Pons (tissue), 1 donor: ENCODE measurements around the gene CEBPA.

Experiments used
- DNase-seq: peaks from one replicate; pipeline ENCODE4 v3.0.0-alpha.2; 2016; ENCODE audit warnings: low spot score

CEBPA gene

DNA sequence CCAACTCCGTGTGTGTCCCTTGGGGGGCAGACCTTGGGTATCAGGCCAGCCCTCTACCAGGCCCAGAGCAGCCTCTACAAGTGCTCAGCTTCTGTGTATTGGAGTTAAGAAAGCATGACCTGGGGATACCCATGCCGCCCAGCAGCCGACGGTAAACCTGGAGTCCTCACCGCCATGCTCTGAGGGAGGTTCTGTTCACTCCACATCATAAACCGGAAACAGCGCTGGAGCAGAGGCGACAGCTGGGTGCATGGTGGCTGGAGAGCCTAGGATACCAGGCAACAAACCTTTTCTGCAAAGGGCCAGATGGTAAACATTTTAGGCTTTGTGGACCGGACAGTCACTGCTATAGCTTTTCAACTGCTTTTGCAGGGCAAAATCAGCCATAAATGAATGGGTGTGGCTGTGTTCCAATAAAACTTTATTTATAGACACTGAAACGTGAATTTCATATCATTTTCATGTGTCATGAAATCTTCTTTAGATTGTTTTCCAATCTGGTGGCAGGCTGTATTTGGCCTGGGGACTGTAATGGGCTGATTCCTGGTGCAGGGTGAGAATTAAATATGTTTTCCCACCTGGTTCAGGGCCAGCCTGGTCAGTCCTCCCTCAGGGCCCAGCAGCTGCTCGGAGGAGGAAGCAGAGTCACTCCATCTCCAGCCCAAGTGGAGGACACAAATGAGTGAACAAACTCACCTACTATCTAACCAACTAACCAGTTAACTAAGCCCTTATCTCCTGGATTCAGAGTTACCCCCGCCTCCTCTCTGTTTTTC, 30.9 kb downstream of the CEBPA start:
- no peak for DNase-seq

DNA sequence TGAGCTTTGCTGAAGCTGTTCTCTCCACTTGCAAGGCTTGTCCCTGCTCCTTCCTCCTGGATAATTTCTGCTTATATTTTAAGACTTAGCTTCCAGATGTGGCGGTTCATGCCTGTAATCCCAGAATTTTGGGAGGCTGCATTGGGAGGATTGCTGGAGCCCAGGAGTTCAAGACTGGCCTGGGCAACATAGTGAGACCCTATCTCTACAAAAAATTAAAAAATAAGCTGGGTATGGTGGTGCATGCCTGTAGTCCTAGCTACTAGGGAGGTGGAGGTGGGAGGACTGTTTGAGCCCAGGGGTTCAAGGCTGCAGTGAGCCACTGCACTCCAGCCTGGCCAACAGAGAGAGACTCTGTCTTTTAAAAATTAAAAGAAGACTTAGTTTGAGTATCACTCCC, 31.6 kb downstream of the CEBPA start:
- DNase-seq = no peak

DNA sequence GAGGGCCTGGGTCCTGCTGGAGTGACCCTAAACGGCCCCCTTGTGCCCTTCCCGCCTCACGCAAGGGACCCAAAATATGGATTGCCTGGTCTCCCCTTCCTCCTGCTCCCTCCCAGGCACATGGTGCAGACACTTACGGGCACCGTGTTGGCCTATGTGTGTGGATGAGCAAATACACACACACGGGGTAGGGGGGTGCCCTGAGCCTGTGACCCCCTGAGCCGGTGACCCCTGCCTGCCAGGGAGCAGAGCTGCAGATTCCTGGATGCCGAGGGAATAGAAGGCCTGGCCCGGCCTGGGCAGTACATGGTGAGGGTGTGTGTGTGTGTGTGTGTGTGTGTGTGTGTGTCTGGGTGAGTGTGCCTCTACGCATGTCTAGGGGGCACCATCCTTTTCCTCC, 33.3 kb downstream of the CEBPA start:
- no peak for DNase-seq

DNA sequence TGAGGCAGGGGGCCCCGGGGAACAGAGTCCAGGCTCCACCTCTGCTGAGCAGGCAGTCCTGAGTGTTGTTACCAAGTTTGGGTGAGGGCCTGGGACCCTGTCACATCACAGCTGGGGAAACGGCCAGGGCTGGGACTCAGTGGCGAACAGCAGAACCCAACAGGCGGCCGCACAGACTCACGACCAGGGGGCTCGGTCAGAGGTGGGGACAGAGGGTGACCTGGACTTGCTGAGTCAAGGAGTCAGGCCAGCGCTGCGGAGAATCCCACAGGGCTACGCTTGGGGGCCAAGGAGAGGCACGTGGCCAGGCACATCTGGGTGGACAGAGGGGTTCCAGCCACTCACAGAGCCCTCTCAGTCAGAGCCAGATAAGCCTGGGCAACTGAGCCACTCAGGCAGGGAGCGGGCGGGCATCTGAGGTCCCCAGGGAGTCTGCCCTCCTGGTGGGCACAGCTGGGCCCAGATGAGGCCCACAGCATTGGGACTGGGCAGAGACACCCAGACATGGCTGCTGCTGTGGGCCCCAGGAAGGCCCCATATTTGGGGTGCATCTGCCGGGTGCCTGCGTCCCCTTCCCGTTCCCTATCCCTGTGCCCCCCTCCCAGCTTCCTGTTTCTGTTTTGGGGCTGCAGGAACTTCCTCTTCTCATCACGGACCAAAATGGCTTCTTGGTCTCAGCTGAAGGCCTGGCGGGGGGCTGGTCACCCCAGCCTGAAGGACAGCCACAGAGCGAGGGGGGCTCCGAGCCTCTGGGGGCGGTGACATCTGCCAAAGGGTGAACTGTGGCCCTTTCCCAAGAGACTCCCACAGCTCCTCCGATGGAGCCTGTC, 34.0 kb downstream of the CEBPA start:
- peak; percentile 46 for DNase-seq

DNA sequence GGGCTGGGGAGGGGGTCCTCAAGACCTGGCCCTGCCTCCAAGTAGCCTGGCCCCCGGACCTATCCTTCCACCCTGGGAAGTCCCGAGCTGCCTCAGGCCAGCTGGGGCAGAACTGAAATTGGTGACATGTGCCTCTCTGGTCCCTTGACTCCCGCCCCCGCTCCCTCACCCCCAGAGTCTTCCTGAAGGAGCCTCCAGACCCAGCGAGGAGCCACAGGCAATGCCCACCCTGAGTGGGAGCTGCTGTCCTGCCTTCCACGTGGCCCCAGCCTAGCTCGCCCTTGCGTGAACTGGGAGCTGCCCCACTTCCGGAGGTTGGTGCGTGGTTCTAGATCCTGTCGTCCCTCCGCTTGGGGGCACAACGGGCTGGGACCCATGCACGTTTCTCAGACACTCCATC, 34.6 kb downstream of the CEBPA start:
- no peak for DNase-seq

DNA sequence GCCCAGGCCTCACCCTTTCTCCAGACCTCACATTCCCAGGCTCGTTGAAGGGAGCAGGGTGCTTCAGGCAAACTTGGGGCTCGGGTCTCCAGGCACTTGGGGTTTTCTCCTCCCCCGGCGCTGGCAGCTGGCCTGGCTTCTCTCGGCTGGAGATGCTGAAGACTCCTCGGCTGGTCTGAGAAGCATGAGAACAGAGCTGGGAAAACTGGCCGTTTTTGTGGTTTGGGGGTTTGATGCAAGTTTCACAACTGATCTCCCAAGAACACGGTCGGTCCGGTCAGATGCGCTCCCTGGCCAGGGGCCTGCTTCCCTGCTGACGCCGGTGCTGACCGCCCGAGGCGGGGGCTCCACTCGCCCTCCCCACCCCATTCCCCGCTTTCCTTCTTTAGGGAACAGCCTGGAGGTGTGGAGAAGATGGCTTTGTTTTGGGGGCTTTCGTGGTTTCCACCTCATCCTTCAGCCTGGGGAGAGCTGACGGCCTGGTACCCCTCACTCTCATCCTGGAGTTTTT, 35.3 kb downstream of the CEBPA start:
- DNase-seq = no peak

DNA sequence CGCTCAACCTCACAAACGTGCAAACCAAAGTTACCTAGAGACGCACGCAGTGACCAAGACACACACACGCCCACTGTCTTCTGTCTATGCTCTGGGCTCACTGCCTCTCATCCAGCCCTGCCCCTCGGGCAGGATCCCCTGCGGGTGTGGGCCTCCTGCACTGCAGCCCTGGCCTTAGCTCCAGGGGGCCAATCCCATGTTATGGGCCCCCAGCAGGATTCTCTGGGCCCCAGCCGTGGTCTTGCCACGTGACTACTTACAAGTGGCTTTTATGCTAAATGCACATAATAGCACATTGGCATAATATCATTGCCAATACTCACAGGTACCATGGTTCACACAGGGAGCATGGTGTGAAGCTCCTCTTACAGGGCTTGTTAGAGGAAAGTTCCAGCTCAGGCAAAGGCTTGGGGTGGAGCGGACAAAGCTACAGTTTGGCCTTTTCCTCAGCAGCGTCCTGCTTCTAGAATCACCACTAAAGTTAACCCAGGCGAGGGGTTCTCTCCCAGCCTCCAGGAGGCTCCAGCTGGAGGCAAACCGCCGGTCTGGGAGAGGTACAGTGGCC, 37.4 kb downstream of the CEBPA start:
- no peak for DNase-seq

DNA sequence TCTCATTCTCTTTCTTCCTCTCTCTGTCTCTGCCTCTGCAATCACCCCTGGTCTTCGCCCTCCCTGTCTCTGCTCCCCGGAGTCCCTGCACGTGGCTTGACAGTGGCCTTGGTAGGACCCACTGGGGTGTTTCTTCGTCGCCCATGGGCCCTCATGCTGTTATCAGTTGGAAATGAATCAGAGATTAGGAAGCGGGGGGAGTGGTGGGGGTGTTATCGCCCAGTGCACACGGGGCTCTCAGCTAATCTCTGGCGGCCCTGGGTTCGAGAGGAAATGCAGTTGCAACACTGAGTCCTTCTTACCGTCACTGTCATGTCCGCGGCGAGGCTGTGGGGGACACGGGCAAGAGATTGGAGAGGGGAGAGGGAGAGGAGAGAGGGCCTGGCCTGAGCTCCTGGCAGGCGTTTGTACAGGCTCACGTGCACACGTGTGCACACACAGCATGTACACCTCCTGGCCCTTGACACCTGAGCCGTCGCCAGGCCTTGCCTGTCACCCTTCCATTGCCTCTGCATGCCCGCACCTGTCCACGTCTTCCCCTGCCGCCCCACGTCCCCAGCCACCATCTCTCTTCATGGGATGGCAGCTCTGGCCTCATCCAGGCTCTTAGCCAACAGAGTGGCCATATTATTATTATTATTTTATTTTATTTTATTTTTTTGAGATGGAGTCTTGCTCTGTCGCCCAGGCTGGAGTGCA, 38.9 kb downstream of the CEBPA start:
- DNase-seq = no peak

DNA sequence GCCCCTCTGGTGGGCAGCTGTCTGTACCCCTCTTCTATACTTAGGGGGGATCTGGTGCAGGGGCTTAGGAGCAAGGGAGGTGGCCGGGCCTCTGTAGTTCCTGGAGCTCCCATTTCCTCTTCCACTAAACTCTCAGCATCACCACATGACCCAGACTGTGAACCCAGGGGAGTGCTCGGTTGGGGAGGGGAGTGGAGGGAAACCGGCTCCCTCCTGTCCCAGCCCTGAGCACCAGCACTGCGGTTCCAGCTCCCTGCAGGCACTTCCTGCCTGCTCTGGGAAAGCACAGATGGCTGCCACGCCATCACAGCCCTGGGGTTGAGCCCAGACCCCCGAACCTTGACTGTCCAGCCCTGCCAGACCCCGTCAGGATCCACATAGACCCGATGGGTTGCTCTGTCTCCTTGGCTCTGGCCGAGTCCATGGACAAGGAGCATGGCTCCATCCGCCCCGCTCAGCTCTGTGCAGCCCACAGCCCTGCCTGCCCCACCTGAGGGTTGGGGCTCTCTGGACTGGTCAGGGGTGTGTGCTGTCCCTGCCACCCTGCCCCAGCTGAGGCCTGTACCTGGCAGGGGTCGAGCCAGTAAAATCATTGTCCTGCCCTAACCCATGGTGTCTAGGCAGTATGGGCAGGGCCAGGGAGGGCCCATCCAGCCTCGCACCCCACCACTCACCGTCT, 40.7 kb downstream of the CEBPA start:
- peak; percentile 52 for DNase-seq

DNA sequence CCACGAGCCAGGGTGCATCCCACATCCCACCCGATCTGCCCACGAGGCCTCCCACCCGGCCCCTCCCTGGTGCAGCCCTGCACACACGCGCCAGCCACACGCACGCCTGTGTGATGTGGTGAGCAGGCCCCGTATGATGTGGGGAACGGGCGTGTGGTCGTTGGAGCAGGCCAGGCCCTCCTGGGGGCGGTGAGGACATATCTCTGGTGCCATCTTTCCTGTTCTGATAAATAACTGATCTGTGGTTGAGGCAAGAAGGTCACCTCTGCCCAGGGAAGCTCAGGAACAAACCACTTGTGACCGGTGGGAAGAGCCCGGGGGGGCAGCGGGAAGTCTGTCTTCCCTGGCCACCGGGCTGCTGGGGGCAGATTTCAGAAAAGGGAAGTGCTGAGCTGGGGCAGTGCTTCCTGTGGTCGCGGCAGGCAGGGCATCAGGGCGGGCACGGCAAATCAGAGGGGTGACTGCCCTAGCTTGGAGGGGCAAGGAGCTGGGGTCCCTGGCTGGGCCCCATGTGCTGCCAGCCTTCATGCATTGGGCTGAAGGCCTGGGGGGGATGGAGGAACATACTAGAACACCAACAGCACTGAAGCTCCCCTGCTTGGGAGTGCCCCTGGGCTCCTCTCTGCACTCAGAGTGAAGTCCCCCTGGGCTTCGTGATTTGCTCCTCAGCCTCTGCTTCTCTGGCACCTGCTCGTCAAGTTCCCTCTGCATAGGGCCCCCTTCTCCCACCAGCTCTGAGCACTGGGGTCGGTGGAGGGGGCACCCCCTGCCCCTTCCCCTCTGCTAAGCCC, 41.5 kb downstream of the CEBPA start:
- DNase-seq = peak; percentile 32

DNA sequence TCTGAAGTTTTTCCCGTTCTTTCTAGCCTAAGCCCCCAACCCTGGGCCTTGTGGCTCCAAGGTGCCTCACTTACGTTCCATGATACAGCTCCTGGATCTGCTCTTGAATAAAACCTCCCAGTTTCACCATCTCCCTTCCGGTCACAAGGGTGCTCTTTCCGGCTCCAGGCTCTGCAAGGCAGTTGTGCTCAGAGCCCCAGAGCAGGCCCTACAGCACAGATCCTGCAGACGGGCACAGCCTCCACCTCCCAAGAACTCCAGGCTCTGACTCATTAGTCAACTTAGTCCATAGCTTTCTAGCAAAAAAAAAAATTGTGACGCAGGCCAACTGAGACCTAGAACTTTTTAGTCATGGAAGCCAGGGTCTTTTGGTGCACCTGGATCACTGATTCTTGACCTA, 42.8 kb downstream of the CEBPA start:
- peak; percentile 41 for DNase-seq

DNA sequence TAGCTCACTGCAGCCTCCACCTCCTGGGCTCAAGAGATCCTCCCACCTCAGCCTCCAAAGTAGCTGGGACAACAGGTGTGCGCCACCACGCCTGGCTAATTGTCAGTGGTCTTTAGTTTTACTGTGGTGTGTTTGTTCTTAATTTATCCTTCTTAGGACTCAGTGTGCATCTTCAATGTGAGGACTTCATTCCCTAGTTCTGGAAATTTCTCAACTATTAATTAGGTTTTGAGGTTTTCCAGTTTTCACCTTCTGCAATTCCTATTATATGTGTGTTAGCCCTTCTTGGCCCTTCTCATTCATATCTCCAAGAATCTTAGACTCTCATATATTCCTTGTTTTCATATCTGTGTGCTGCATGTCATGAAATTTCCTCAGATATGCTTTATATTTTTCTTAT, 44.5 kb downstream of the CEBPA start:
- DNase-seq = no peak

DNA sequence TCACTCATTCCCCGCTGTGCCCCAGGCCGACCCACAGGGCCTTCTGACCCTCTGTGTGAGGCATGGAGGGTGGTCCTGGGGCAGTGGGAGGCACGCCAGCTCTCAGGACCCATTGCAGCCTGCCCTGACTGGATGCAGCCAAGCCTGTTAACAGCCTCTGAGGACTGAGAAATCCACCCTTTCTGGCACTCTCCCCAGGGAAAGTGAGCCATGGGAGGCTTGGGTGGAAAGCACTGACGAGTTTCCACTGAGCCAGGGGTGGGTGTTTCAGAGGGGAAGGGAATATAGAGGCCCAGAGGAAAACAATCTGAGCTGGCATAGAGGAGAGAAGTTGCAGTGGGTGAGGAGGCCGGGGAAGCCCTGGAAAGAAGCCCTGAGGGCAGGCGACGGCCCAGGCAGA, 46.1 kb downstream of the CEBPA start:
- no peak for DNase-seq

DNA sequence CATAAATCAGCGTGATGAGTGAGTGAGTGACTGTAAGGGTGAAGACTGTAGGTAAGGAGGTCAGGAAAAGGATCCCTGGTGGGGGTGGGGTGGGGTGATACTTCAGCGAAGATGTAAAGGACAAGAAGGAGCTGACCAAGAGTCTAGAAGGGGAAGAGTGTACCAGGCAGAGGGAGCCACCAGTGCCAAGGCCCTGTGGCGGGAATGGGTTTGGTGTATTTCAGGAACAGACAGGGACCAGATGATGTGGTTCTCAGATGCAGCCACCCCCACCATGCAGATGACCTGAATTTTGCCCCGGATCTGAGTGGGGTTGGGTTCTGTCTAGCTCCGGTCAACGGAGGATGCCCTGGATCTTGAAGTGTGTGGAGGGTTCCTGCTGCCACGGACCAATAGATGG, 46.6 kb downstream of the CEBPA start:
- DNase-seq = no peak

DNA sequence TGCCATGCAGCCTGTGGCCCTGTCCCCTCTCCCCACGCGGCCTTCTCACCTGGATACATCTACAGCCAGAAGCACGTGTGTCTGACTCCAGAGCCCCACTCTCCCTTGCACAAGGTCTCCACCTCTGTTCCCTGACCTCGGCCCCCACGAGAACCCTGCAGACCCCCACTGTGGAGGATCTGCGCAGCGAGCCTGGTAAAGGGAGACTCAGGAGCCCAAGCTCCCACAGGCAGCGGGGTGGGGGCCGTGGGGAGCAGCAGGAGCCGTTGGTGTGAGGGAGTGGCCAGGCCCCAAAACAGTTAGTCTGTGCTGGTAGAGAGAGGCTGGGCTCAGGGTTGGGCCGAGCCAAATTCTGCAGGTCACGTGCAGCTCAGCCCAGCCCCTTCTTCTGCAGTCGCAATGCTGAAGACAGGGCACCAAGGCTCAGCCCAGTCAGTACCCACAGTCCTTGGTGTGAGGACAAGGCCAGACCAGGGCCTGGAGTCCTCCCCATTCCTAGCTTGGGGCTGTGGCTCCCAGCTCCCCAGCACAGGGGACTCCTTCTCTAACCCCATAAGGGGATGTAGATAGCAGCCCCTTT, 48.0 kb downstream of the CEBPA start:
- no peak for DNase-seq

DNA sequence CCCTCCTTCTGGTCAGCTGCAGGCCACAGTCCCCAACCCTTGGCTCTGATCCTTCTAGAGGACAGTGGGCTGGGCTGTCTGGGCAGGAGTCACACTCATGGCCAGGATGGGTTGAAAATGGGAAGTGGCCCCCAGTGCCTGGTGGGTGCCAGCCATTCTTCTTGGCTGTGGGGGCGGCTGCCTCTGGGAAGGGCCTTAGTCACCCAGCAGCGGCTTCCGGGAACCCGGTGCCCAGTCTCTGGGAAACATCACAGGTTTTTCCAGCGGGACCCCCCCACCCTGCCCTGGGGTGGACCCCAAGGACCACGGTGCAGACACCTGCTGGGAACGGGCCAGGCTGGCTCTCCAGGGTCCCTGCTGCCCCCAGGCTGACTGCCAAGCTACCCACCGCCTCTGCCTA, 49.4 kb downstream of the CEBPA start:
- peak; percentile 52 for DNase-seq

DNA sequence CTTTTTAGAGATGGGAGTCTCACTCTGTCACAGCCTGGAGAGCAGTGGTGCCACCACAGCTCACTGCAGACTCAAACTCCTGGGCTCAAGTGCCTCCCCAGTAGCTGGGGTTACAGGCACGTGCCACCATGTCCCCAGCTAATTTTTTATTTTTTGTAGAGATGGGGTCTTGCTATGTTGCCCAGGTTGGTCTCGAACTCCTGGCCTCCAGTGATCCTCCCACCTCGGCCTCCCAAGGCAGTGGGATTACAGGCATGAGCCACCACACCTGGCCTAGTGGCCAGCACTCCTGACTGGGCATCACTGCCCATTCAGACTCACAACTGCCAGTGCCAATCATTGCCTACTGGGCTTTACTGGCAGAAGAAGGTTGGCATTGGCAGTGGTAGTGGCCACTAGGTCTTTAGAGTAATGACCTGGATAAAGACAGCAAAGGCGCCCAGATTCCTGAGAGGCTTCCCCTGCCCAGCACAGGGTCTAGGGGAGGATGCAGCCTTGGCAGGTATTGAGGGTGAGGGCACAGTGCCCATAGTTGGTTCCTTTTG, 49.8 kb downstream of the CEBPA start:
- DNase-seq = no peak

DNA sequence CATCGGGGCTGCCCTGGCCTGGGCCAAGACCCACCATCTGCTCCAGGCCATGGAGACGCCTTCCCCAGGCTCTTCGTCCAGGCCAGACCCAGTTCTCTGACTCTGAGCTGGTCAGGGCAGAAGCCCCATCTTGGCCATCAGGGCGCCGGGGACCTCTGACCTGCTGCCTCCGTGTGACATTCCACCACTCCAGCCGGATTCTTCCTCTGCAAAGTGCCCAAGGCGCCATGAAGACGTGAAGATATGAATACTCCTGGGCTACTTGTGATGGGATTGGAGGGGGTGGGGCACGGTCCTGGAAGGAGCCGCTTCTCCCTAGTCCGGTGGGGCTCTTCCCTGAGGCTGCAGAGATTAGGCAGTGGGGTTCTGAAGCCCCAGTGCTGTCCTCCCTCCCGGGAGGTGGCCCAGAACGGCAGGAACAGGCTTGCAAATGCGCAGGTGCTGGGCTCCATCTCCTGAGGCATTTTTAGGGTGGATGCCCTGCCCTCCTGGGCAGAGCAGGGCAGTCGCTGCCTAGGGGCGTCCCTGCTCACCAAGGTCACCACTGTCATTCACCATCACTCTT, 50.7 kb downstream of the CEBPA start:
- no peak for DNase-seq

DNA sequence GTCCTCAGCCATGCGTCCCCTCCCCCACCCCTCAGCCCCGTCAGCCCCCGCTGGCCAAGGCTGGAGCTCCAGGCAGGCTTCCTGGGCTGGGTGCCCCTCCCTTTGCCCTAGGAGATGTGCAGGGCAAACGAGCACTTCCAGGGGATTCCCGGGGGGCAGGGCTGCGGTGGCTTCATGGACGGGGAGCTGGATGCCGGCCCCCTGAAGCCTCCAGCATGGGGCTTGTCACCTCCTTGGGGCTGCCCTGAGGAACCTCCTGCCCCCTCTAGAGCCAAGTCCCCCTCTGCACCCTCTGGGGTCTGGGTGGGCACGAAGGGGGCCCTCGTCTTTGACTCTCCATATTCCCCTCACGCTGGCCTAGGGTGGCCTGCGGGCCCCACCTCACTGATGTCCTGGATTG, 51.3 kb downstream of the CEBPA start:
- DNase-seq = no peak

DNA sequence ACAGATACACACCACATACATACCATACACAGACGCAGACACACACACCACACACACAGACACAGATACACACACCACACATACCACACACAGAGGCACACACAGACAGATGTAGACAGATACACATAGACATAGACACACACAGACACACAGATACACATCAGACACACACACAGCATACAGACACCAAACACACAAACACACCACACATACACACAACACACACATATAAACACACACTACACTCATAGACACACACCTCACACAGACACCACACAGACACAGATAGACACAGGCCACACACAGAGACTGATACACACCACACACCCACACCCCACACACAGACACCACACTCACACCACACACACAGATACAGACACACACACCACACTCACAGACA, 51.8 kb downstream of the CEBPA start:
- no peak for DNase-seq
